HG03039 (cell line): ENCODE data around the gene RNF41.
"Not testable (repeated sequence)": the region's sequence is repeated elsewhere in the genome, so short reads cannot be mapped to it uniquely, and the experiment has no call there.

ENCODE experiments used
- ATAC-seq: cut with Tn5 transposase; IDR thresholded peaks from one replicate; pipeline ENCODE4 v1.9.1; 2021; ENCODE audit warnings: mild to moderate bottlenecking, moderate library complexity; ENCODE audit not compliant: unreplicated experiment

RNF41 gene

GRCh38 chr12:56178347-56178746 is 43.4 kb downstream of the RNF41 start:
- no peak for ATAC-seq

- no peak for ATAC-seq
These were observed 48.9 kb downstream of the RNF41 start for GRCh38 chr12:56172839-56173238.

- ATAC-seq, result no peak
These were observed 52.4 kb downstream of the RNF41 start for GRCh38 chr12:56169229-56169759.

- no peak for ATAC-seq
These were observed 56.4 kb downstream of the RNF41 start for GRCh38 chr12:56165369-56165768.

GRCh38 chr12:56164345-56164729 is 57.4 kb downstream of the RNF41 start:
- no peak for ATAC-seq

GRCh38 chr12:56163533-56164344 is 58.0 kb downstream of the RNF41 start:
- no peak for ATAC-seq

- no peak for ATAC-seq
These were observed 59.0 kb downstream of the RNF41 start for GRCh38 chr12:56162468-56163290.

- no peak for ATAC-seq
These were observed 59.9 kb downstream of the RNF41 start for GRCh38 chr12:56161690-56162351.

GRCh38 chr12:56160894-56161689 is 60.6 kb downstream of the RNF41 start:
- no peak for ATAC-seq

- ATAC-seq, result no peak
These were observed 61.4 kb downstream of the RNF41 start for GRCh38 chr12:56160193-56160763.

GRCh38 chr12:56159482-56160192 is 62.1 kb downstream of the RNF41 start:
- ATAC-seq, result no peak

- no peak for ATAC-seq
These were observed 62.7 kb downstream of the RNF41 start for GRCh38 chr12:56158926-56159461.

GRCh38 chr12:56158029-56158925 is 63.4 kb downstream of the RNF41 start, which contains the start of gene MYL6:
Gene MYL6 (plus strand): TSS chr12:56158359. CDS start chr12:56158402, 43 bp downstream.
- ATAC-seq, result peak; percentile 75

- peak; percentile 21 for ATAC-seq
These were observed 64.3 kb downstream of the RNF41 start for GRCh38 chr12:56157201-56158028.

GRCh38 chr12:56156464-56157200 is 65.1 kb downstream of the RNF41 start:
- not testable (repeated sequence) for ATAC-seq

- no peak for ATAC-seq
These were observed 66.4 kb downstream of the RNF41 start for GRCh38 chr12:56155256-56155845.
